Measurements from ENCODE around the gene ZNF366. TPM values are rescaled to one million over a fixed set of nuclear protein-coding genes. Genes with fewer than 3 reads are reported as not detected.

ZNF366 gene
- polyA plus RNA-seq, 1 donor (not counting 4 experiments of a cell fraction or from before 2014, with no cell fraction given), result not detected

- Histone ChIP-seq H2AFZ (ENCODE audit: control insufficient read depth, low read length) (no peak overlapping the region), H3K9me1 (ENCODE audit: control insufficient read depth, extremely low read depth, insufficient read depth, low read length) (no peaks in the 10 kb centered on the region), H3K79me2 (ENCODE audit: control insufficient read depth, insufficient read depth, low read length) (no peaks in the 10 kb centered on the region), H3K4me1 (ENCODE audit: control insufficient read depth, extremely low read depth, insufficient read depth, low read length) (no peaks in the 10 kb centered on the region), H3K9ac (ENCODE audit: control insufficient read depth, extremely low read depth, insufficient read depth, low read length) (no peak overlapping the region), H3K36me3 (ENCODE audit: control insufficient read depth in 2 of 2, extremely low read depth in 1 of 2, insufficient read depth in 2 of 2, low read length in 2 of 2) (no peaks in the 10 kb centered on the region), H3K9me3 (ENCODE audit: control insufficient read depth, low read depth, low read length) (no peaks in the 10 kb centered on the region), H3K4me3 (ENCODE audit: control insufficient read depth in 2 of 3, extremely low read depth in 1 of 3, insufficient read depth in 2 of 3, low read depth in 1 of 3, low read length in 3 of 3) (no peak overlapping the region), H3K27ac (ENCODE audit: control insufficient read depth, insufficient read depth, low read length) (no peak overlapping the region), H4K20me1 (ENCODE audit: control insufficient read depth, extremely low read depth, insufficient read depth, low read length) (no peaks in the 10 kb centered on the region), H3K4me2 (ENCODE audit: control insufficient read depth, extremely low read depth, insufficient read depth, low read depth, low read length) (no peak overlapping the region), H3K27me3 (ENCODE audit: control insufficient read depth, extremely low read depth, insufficient read depth, low read length) (no peaks in the 10 kb centered on the region)
- no peak for FAIRE-seq
- TF ChIP-seq EZH2 (IDR thresholded peaks at IDR 0.05; ENCODE audit: low read length), result no peak
- no peak for DNase-seq (ENCODE audit: low read depth, low spot score)
- dilution Hi-C loops (cut with MboI; ENCODE audit: extremely low pct_ligation_motif_present, low sequenced_read_pairs), result no loop called here
Measured at GRCh38 chr5:72418271-72418670, 88.9 kb downstream of the ZNF366 start.

DNA sequence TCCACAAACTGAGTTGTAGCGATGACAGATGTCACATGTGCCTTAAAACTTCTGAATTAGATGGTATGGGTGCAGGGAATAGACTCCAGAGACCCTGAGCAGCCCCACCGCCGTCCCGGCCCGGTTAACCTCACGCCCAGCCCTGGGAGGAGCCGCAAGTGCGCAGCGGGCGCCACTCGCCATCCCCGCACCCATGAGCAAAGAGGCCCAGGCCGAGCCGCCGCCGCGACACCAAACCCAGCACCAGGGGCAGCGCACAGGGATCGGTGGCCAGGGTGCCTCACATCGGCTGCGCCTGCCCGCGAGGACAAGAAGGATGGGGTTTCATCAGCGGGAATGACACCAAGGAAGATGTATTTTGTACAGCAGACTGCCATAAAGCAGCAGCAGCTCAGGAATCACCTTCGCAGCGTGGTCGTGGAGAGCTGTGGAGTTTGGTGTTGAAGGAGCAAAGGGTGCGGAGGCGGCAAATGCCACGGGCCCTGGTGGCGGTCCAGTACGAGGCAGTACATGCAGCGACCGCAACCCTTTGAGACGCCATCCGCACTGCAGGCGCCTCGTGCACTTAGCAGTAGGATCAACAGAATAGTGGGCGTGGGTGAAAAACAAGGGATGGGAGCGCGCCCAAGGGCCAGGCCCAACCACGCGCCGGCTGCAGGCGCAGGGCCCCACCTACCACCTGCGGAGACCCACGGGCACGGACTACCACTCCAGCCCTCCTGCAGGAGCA is 89.7 kb downstream of the ZNF366 start:
- no peak for FAIRE-seq
- dilution Hi-C loops (cut with MboI; ENCODE audit: extremely low pct_ligation_motif_present, low sequenced_read_pairs), result no loop called here

More for the DNA sequence above, 89.7 kb downstream of the ZNF366 start:
- DNase-seq (ENCODE audit: low read depth, low spot score), result no peak
- no peak overlapping the region for H3K27ac ChIP-seq (ENCODE audit: control insufficient read depth, insufficient read depth, low read length)
- H4K20me1 ChIP-seq (ENCODE audit: control insufficient read depth, extremely low read depth, insufficient read depth, low read length), result no peaks in the 10 kb centered on the region
- TF ChIP-seq EZH2 (IDR thresholded peaks at IDR 0.05; ENCODE audit: low read length), result no peak
- TF ChIP-seq, protein P1, sequence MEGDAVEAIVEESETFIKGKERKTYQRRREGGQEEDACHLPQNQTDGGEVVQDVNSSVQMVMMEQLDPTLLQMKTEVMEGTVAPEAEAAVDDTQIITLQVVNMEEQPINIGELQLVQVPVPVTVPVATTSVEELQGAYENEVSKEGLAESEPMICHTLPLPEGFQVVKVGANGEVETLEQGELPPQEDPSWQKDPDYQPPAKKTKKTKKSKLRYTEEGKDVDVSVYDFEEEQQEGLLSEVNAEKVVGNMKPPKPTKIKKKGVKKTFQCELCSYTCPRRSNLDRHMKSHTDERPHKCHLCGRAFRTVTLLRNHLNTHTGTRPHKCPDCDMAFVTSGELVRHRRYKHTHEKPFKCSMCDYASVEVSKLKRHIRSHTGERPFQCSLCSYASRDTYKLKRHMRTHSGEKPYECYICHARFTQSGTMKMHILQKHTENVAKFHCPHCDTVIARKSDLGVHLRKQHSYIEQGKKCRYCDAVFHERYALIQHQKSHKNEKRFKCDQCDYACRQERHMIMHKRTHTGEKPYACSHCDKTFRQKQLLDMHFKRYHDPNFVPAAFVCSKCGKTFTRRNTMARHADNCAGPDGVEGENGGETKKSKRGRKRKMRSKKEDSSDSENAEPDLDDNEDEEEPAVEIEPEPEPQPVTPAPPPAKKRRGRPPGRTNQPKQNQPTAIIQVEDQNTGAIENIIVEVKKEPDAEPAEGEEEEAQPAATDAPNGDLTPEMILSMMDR (optimal IDR thresholded peaks at IDR 0.05 in 1 of 3, IDR thresholded peaks at IDR 0.05 in 1 of 3, conservative IDR thresholded peaks at IDR 0.05 in 1 of 3; ENCODE audit: extremely low read depth in 1 of 3, insufficient read depth in 2 of 3, low read length in 3 of 3), result no peak
- no peaks in the 10 kb centered on the region for H3K4me1 ChIP-seq (ENCODE audit: control insufficient read depth, extremely low read depth, insufficient read depth, low read length)
- H3K4me3 ChIP-seq (ENCODE audit: control insufficient read depth in 2 of 3, extremely low read depth in 1 of 3, insufficient read depth in 2 of 3, low read depth in 1 of 3, low read length in 3 of 3), result no peak overlapping the region
- H3K9ac ChIP-seq (ENCODE audit: control insufficient read depth, extremely low read depth, insufficient read depth, low read length), result no peak overlapping the region
- no peaks in the 10 kb centered on the region for H3K27me3 ChIP-seq (ENCODE audit: control insufficient read depth, extremely low read depth, insufficient read depth, low read length)
- H3K4me2 ChIP-seq (ENCODE audit: control insufficient read depth, extremely low read depth, insufficient read depth, low read depth, low read length), result no peak overlapping the region
- no peak overlapping the region for H2AFZ ChIP-seq (ENCODE audit: control insufficient read depth, low read length)
- no peaks in the 10 kb centered on the region for H3K36me3 ChIP-seq (ENCODE audit: control insufficient read depth in 2 of 2, extremely low read depth in 1 of 2, insufficient read depth in 2 of 2, low read length in 2 of 2)
- H3K9me3 ChIP-seq (ENCODE audit: control insufficient read depth, low read depth, low read length), result no peaks in the 10 kb centered on the region
- H3K9me1 ChIP-seq (ENCODE audit: control insufficient read depth, extremely low read depth, insufficient read depth, low read length), result no peaks in the 10 kb centered on the region
- no peaks in the 10 kb centered on the region for H3K79me2 ChIP-seq (ENCODE audit: control insufficient read depth, insufficient read depth, low read length)

Measured in keratinocyte (primary cell).